HepG2 (cell line): ENCODE data around the gene SP140L. TPM values are rescaled to one million over a fixed set of nuclear protein-coding genes. Genes with fewer than 3 reads are reported as not detected.

Source experiments
- ATAC-seq: fragments of 200-7000 bp; cut with Tn5 transposase; 3 replicates; pipeline ENCODE4 v1.9.1; 2020; ENCODE audit warnings: mild to moderate bottlenecking, moderate library complexity
- BruUV-seq: library from RNA; stranded (reverse); fragments of 400-500 nt; replicated peaks from 2 replicates; lab custom pipeline; 2021; lab: Mats Ljungman, UMichigan
- CTCF ChIA-PET: fragments of 300-600 bp; formaldehyde crosslinking; extraction: SDS; loops from one replicate; lab custom pipeline; 2021; ENCODE audit warnings: low total read pairs, inconsistent platforms, low intra/inter-chr PET ratio; lab: Yijun Ruan, JAX
- POLR2A ChIA-PET: fragments of 350-600 bp; sonication (Branson Sonifier 250); formaldehyde crosslinking; loops from one replicate; lab custom pipeline; 2020; ENCODE audit warnings: antibody characterized with exemption, inconsistent platforms; lab: Yijun Ruan, JAX
- DNase-seq: peaks from one replicate; pipeline ENCODE4 v3.0.0-alpha.2; 2015; ENCODE audit warnings: low spot score
- FAIRE-seq: peaks from 3 replicates; lab custom pipeline; 2011; peaks lifted over from hg19 to GRCh38; lab: Jason Lieb, UNC
- H2AFZ ChIP-seq: one replicate; pipeline ENCODE4 v1.6.1; 2011; ENCODE audit warnings: low read length, inconsistent platforms
- H3K27ac ChIP-seq: fragments of 300-600 bp; 3 replicates; pipeline ENCODE4 v1.8.0; 2011; ENCODE audit warnings: mixed run types, mild to moderate bottlenecking, mixed read lengths, low read length, inconsistent platforms; ENCODE audit not compliant: insufficient read depth; ENCODE audit errors: extremely low read length
- H3K27me3 ChIP-seq, 2 experiments: fragments of 200-600 bp in 1 of 2; 2 replicates in 1 of 2; 3 replicates in 1 of 2; pipeline versions ENCODE4 v1.6.0 to v1.8.0; 2011; ENCODE audit warnings: low read length in 2 of 2, mild to moderate bottlenecking in 2 of 2, moderate library complexity in 2 of 2, inconsistent platforms in 1 of 2; ENCODE audit not compliant: insufficient read depth in 2 of 2, control insufficient read depth in 1 of 2
- H3K36me3 ChIP-seq, 2 experiments: fragments of 200-600 bp in 1 of 2; replicated peaks in 1 of 2; 2 replicates in 1 of 2; 3 replicates in 1 of 2; pipeline versions ENCODE4 v1.5.1 to v1.8.0; 2011; ENCODE audit warnings: low read length in 2 of 2, inconsistent platforms in 1 of 2; ENCODE audit not compliant: insufficient read depth in 2 of 2, control insufficient read depth in 1 of 2
- H3K4me1 ChIP-seq: 2 replicates; pipeline ENCODE4 v1.5.1; 2012; ENCODE audit warnings: low read length, inconsistent platforms; ENCODE audit not compliant: insufficient read depth
- H3K4me2 ChIP-seq: 2 replicates; pipeline ENCODE4 v1.6.0; 2011; ENCODE audit warnings: low read depth, low read length, inconsistent platforms
- H3K4me3 ChIP-seq, 3 experiments: fragments of 200-600 bp in 1 of 3; sonication (generic), shearing (Covaris generic) in 1 of 3; replicated peaks in 1 of 3; 2 replicates each; pipeline ENCODE4 v1.5.1; 2011 to 2016; ENCODE audit warnings: low read length in 3 of 3, inconsistent platforms in 2 of 3, low read depth in 2 of 3, mild to moderate bottlenecking in 2 of 3, control low read depth in 1 of 3, mixed read lengths in 1 of 3; ENCODE audit not compliant: insufficient read depth in 1 of 3
- H3K79me2 ChIP-seq: one replicate; pipeline ENCODE4 v1.6.1; 2011; ENCODE audit warnings: low read length, inconsistent platforms; ENCODE audit not compliant: insufficient read depth
- H3K9ac ChIP-seq: 2 replicates; pipeline ENCODE4 v1.6.0; 2011; ENCODE audit warnings: mild to moderate bottlenecking, low read depth, low read length, inconsistent platforms; ENCODE audit not compliant: insufficient read depth
- H3K9me3 ChIP-seq: 2 replicates; pipeline ENCODE4 v1.5.1; 2012; ENCODE audit warnings: mild to moderate bottlenecking, low read length
- H4K20me1 ChIP-seq: 2 replicates; pipeline ENCODE4 v1.6.0; 2011; ENCODE audit warnings: inconsistent platforms, mild to moderate bottlenecking, low read length, moderate library complexity; ENCODE audit not compliant: insufficient read depth
- BCL6 ChIP-seq: IDR thresholded peaks from 2 replicates; pipeline ENCODE4 v1.6.1; 2016; ENCODE audit warnings: missing genetic modification reagents, missing compliant biosample characterization
- BORCS8-MEF2B ChIP-seq: sonication (generic); formaldehyde crosslinking; IDR thresholded peaks from 2 replicates; pipeline ENCODE4 v1.8.0; 2022; ENCODE audit warnings: mild to moderate bottlenecking, missing genetic modification reagents
- FOXP1 ChIP-seq, 2 experiments: fragments of 450-650 bp in 1 of 2; IDR thresholded peaks; 2 replicates each; pipeline ENCODE4 v1.6.1; 2017 to 2018; ENCODE audit warnings: antibody characterized with exemption in 1 of 2
- KLF12 ChIP-seq: sonication (generic); formaldehyde crosslinking; IDR thresholded peaks from 2 replicates; pipeline ENCODE4 v1.4.0; 2020; ENCODE audit warnings: missing genetic modification reagents, borderline replicate concordance
- NONO ChIP-seq, 2 experiments: fragments of 450-650 bp in 1 of 2; sonication (generic) in 1 of 2; formaldehyde crosslinking in 1 of 2; IDR thresholded peaks in 1 of 2; conservative IDR thresholded peaks in 1 of 2; 2 replicates each; pipeline versions ENCODE4 v1.6.1 to v1.8.0; 2017 to 2022; ENCODE audit warnings: mild to moderate bottlenecking in 1 of 2, missing genetic modification reagents in 1 of 2, moderate library complexity in 1 of 2
- PHF5A ChIP-seq: IDR thresholded peaks from one replicate; pipeline ENCODE4 v1.6.1; 2018; ENCODE audit warnings: low read depth, missing genetic modification reagents; ENCODE audit not compliant: unreplicated experiment
- SOX6 ChIP-seq, 2 experiments: fragments of 450-650 bp in 1 of 2; sonication (generic) in 1 of 2; formaldehyde crosslinking in 1 of 2; IDR thresholded peaks; 2 replicates each; pipeline versions ENCODE4 v1.4.0 to v1.6.1; 2017 to 2020; ENCODE audit warnings: antibody characterized with exemption in 1 of 2, mild to moderate bottlenecking in 1 of 2, missing genetic modification reagents in 1 of 2
- SP140L ChIP-seq: sonication (generic); formaldehyde crosslinking; IDR thresholded peaks from 2 replicates; pipeline ENCODE4 v1.4.0; 2020; ENCODE audit warnings: missing genetic modification reagents, borderline replicate concordance
- TEAD3 ChIP-seq: optimal IDR thresholded peaks from 2 replicates; pipeline ENCODE3; 2016; ENCODE audit warnings: borderline replicate concordance
- THAP11 ChIP-seq: IDR thresholded peaks from 2 replicates; pipeline ENCODE4 v1.6.1; 2016; ENCODE audit warnings: missing biosample characterization, missing genetic modification reagents
- WIZ ChIP-seq: sonication (generic); formaldehyde crosslinking; IDR thresholded peaks from 2 replicates; pipeline ENCODE4 v1.5.1; 2020; ENCODE audit warnings: mild to moderate bottlenecking, missing genetic modification reagents
- ZBTB38 ChIP-seq: sonication (generic); formaldehyde crosslinking; IDR thresholded peaks from 2 replicates; pipeline ENCODE4 v1.5.1; 2020; ENCODE audit warnings: mild to moderate bottlenecking, missing genetic modification reagents
- ZMYM4 ChIP-seq: sonication (generic); formaldehyde crosslinking; IDR thresholded peaks from 2 replicates; pipeline ENCODE4 v1.8.1; 2023; ENCODE audit warnings: mild to moderate bottlenecking, missing genetic modification reagents
- ZNF468 ChIP-seq: sonication (generic); formaldehyde crosslinking; IDR thresholded peaks from 2 replicates; pipeline ENCODE4 v1.8.0; 2022; ENCODE audit warnings: mild to moderate bottlenecking, moderate library complexity, missing genetic modification reagents
- ZNF652 ChIP-seq: IDR thresholded peaks from 2 replicates; pipeline ENCODE4 v1.6.1; 2016; ENCODE audit warnings: low read depth, borderline replicate concordance
- ZSCAN29 ChIP-seq: sonication (generic); formaldehyde crosslinking; conservative IDR thresholded peaks from 2 replicates; pipeline ENCODE4 v1.4.0; 2020; ENCODE audit warnings: mild to moderate bottlenecking, missing genetic modification reagents
- WGBS: methylation state at CpG from one replicate; pipeline ENCODE4 v1.1.6; 2017; ENCODE audit warnings: low lambda C conversion rate; 5-methylcytosine and 5-hydroxymethylcytosine counted together
- in situ Hi-C: cut with HindIII; loops from 2 replicates; pipeline ENCODE4 v1.10.0; 2017; ENCODE audit warnings: low pct_unique_long_range_greater_than_20kb; ENCODE audit not compliant: extremely low pct_ligation_motif_present
- intact Hi-C: fragments of 100-400 bp; cut with micrococcal nuclease; formaldehyde crosslinking; loops from one replicate; pipeline ENCODE4 v1.10.0; 2022; ENCODE audit not compliant: unreplicated experiment
- polyA plus RNA-seq, 8 experiments: library from polyadenylated mRNA; depleted of rRNA in 3 of 8; stranded (reverse) in 7 of 8; unstranded in 1 of 8; fragments of >200 nt; fragmentation: Illumina TruSeq in 4 of 8; extraction: Trizol in 4 of 8; gene quantifications; 2 replicates each; pipeline versions ENCODE4 v1.2.1 to v1.2.3, GENCODE V29; 2011 to 2016; ENCODE audit warnings: low read depth in 4 of 8, missing spikeins in 1 of 8, mixed read lengths in 1 of 8; ENCODE audit not compliant: insufficient read depth in 1 of 8
- total RNA-seq, 5 experiments: library from RNA; depleted of rRNA; stranded (reverse); fragments of >200 nt; fragmentation: Illumina TruSeq; extraction: Trizol; gene quantifications; 2 replicates each; pipeline ENCODE4 v1.2.3, GENCODE V29; 2016; ENCODE audit warnings: low read depth in 1 of 5
- TF ChIP-seq, protein P1 (sequence below): sonication (generic); IDR thresholded peaks from 2 replicates; pipeline ENCODE4 v1.6.1; 2016; ENCODE audit warnings: low read depth, borderline replicate concordance
- TF ChIP-seq, protein P2 (sequence below): sonication (generic); formaldehyde crosslinking; IDR thresholded peaks from 2 replicates; pipeline ENCODE4 v1.4.0; 2020; ENCODE audit warnings: mild to moderate bottlenecking, low read depth, missing genetic modification reagents

SP140L gene
- total and polyA plus RNA-seq, 2 of the 13 experiments (the other 11 are each of a cell fraction or from before 2014, with no cell fraction given): 10.9 to 17.5 TPM

DNA sequence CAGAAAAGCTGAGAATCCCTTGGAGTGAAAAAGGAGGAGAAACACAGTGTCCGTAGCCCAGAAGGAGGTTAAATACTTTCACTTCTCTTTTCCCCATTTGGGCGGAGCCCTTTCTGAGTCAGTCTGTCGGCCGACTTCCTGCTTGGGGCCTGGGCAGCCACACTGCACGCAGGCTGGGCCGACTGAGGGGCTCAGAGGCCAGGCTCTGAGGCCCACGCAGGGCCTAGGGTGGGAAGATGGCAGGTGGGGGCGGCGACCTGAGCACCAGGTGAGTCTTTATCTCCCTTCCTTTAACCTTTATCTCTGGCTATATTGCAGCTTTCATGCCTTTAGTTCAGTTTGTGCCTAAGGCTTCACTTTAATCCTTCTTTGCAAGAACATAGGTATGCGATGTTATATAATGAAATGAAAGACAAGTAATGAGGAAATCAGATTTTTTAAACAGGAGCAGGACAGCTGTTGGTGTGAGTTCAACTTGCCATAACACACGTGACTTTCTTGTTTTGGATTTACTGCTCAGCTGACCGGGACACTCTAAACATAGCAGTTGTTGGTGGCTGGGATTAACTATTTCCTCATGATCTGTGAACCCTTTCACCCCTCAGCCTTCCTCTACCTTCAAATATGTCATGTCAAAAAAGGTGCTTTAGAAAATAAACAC lies 89.2 kb downstream of the SP140L start, which contains the start of gene SP100:
Gene SP100 (plus strand): TSS at position 141 of the 661 bp plus-strand sequence. CDS start 96 bp downstream, at position 237.
- intact Hi-C loops (loop anchor here (1.0 to 10.0 kb wide), 3 partner anchors 8 to 191 kb away; partner anchors contain the start of gene SP140), in situ Hi-C loops (no loop called here)
- Histone ChIP-seq H4K20me1 (no peaks in the 10 kb centered on the region), H3K9ac (peak within 1 kb of the TSS; percentile 74), H3K79me2 (no peaks in the 10 kb centered on the region), H3K9me3 (no peaks in the 10 kb centered on the region), H2AFZ (peak within 1 kb of the TSS; percentile 83), H3K4me3 (peak within 1 kb of the TSS; percentile 71 to 78 (median 73)), H3K4me2 (peak within 1 kb of the TSS; percentile 88), H3K27me3 (no peaks in the 10 kb centered on the region; a peak in 1 of 5 replicates), H3K4me1 (peaks cover 53% of the 10 kb centered on the region), H3K27ac (peak within 1 kb of the TSS; percentile 62), H3K36me3 (no peaks in the 10 kb centered on the region)
- POLR2A ChIA-PET: interaction anchor here (1.5 kb wide), 1 partner anchor 89 kb away, joined by 9 read pairs; the partner anchor contains the start of gene SP140L
- CTCF ChIA-PET: no interaction called here
- TSS peak; percentile 60 for BruUV-seq
- ATAC-seq: peak; percentile 74
- peak; percentile 71 for FAIRE-seq
- DNase-seq: peak; percentile 80
- WGBS: under 1% methylated on average over 12 of the region's 12 CpGs
- TF ChIP-seq BORCS8-MEF2B (peak; percentile 58; the same call in 1 of the 2 replicates), ZBTB38 (peak; percentile 60; the same call in 1 of the 2 replicates), KLF12 (CRISPR knock-in tag) (peak; percentile 76), TEAD3 (CRISPR knock-in tag) (peak; percentile 70), SOX6 (IDR thresholded peaks at IDR 0.05) (no peak), SOX6 (CRISPR knock-in tag; IDR thresholded peaks at IDR 0.05) (peak; percentile 22; the same call in 1 of the 2 replicates), BCL6 (CRISPR knock-in tag) (peak; percentile 21; the same call in 1 of the 2 replicates), THAP11 (CRISPR knock-in tag) (peak; percentile 77), SP140L (CRISPR knock-in tag) (no peak), FOXP1 (IDR thresholded peaks at IDR 0.05) (no peak), FOXP1 (CRISPR knock-in tag; IDR thresholded peaks at IDR 0.05) (peak; percentile 45), PHF5A (peak; percentile 76), ZNF468 (CRISPR knock-in tag) (no peak), NONO (IDR thresholded peaks at IDR 0.05) (no peak), NONO (CRISPR knock-in tag; conservative IDR thresholded peaks at IDR 0.05) (peak; percentile 82), ZNF652 (CRISPR knock-in tag) (peak; percentile 74; the same call in 1 of the 2 replicates), ZSCAN29 (CRISPR knock-in tag) (no peak), WIZ (CRISPR knock-in tag) (0 out of 2 replicates have a peak, but pooled peaks have one; percentile 26), ZMYM4 (CRISPR knock-in tag) (peak; percentile 84)
- TF ChIP-seq, protein P1, sequence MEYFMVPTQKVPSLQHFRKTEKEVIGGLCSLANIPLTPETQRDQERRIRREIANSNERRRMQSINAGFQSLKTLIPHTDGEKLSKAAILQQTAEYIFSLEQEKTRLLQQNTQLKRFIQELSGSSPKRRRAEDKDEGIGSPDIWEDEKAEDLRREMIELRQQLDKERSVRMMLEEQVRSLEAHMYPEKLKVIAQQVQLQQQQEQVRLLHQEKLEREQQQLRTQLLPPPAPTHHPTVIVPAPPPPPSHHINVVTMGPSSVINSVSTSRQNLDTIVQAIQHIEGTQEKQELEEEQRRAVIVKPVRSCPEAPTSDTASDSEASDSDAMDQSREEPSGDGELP: peak; percentile 87
- TF ChIP-seq, protein P2, sequence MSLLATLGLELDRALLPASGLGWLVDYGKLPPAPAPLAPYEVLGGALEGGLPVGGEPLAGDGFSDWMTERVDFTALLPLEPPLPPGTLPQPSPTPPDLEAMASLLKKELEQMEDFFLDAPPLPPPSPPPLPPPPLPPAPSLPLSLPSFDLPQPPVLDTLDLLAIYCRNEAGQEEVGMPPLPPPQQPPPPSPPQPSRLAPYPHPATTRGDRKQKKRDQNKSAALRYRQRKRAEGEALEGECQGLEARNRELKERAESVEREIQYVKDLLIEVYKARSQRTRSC (CRISPR knock-in tag): no peak
